PC-9 (cell line): ENCODE measurements around the gene DDX52. TPM values are rescaled to one million over a fixed set of nuclear protein-coding genes. Genes with fewer than 3 reads are reported as not detected.

Experiments
- Bru-seq: library from RNA; stranded (reverse); fragments of 400-500 nt; gene quantifications from one replicate; lab custom pipeline; 2021; lab: Mats Ljungman, UMichigan
- BruChase-seq, 2 experiments: library from RNA; stranded (reverse); fragments of 400-500 nt; gene quantifications; one replicate each; lab custom pipeline; 2021; lab: Mats Ljungman, UMichigan
- BruUV-seq: library from RNA; stranded (reverse); fragments of 400-500 nt; replicated peaks from 2 replicates; lab custom pipeline; 2021; lab: Mats Ljungman, UMichigan
- CTCF ChIA-PET: fragments of 300-600 bp; sonication (Branson Sonifier 250); formaldehyde crosslinking; loops from one replicate; lab custom pipeline; 2022; ENCODE audit warnings: antibody characterized with exemption; lab: Charles Lee
- POLR2A ChIA-PET: fragments of 300-600 bp; sonication (Branson Sonifier 250); formaldehyde crosslinking; loops from one replicate; lab custom pipeline; 2022; ENCODE audit warnings: antibody characterized with exemption; ENCODE audit not compliant: unreplicated experiment; lab: Charles Lee
- DNase-seq, 2 experiments: peaks; one replicate each; pipeline versions ENCODE4 v3.0.0 to v3.0.0-alpha.2; 2015 to 2022; ENCODE audit warnings: mixed read lengths in 1 of 2
- H2AFZ ChIP-seq: fragments of 200-600 bp; sonication (generic); 2 replicates; pipeline ENCODE4 v1.8.1; 2017; ENCODE audit warnings: antibody characterized with exemption
- H3F3A ChIP-seq: fragments of 200-600 bp; sonication (generic); 2 replicates; pipeline ENCODE4 v1.8.1; 2017; ENCODE audit warnings: antibody characterized with exemption, mild to moderate bottlenecking, low read depth; ENCODE audit not compliant: insufficient read depth
- H3K27ac ChIP-seq: fragments of 200-600 bp; sonication (generic); 2 replicates; pipeline ENCODE4 v1.6.1; 2016; ENCODE audit warnings: mixed run types
- H3K27me3 ChIP-seq: fragments of 200-600 bp; sonication (generic); 2 replicates; pipeline ENCODE4 v1.6.1; 2016; ENCODE audit warnings: low read depth, mixed run types; ENCODE audit not compliant: insufficient read depth
- H3K36me3 ChIP-seq: fragments of 200-600 bp; sonication (generic); 2 replicates; pipeline ENCODE4 v1.6.1; 2016; ENCODE audit warnings: low read depth, mixed run types
- H3K4me1 ChIP-seq: fragments of 200-600 bp; sonication (generic); replicated peaks from 2 replicates; pipeline ENCODE4 v1.6.1; 2016; ENCODE audit warnings: mixed run types; ENCODE audit not compliant: insufficient read depth
- H3K4me2 ChIP-seq: fragments of 200-600 bp; sonication (generic); 2 replicates; pipeline ENCODE4 v1.6.1; 2017; ENCODE audit warnings: mixed run types
- H3K4me3 ChIP-seq: fragments of 200-600 bp; sonication (generic); 2 replicates; pipeline ENCODE4 v1.6.1; 2016; ENCODE audit warnings: mixed run types
- H3K79me2 ChIP-seq: fragments of 200-600 bp; sonication (generic); 2 replicates; pipeline ENCODE4 v1.6.1; 2017; ENCODE audit warnings: low read depth, mixed run types
- H3K9me2 ChIP-seq: fragments of 200-600 bp; sonication (generic); 2 replicates; pipeline ENCODE4 v1.8.1; 2017; ENCODE audit warnings: mild to moderate bottlenecking; ENCODE audit not compliant: insufficient read depth
- H3K9me3 ChIP-seq: fragments of 200-600 bp; sonication (generic); 2 replicates; pipeline ENCODE4 v1.8.1; 2016; ENCODE audit warnings: low read depth; ENCODE audit not compliant: insufficient read depth
- H4K20me1 ChIP-seq: fragments of 200-600 bp; sonication (generic); 2 replicates; pipeline ENCODE4 v1.8.1; 2017; ENCODE audit not compliant: insufficient read depth
- EZH2 ChIP-seq: fragments of 200-600 bp; sonication (generic); IDR thresholded peaks from 2 replicates; pipeline ENCODE4 v1.8.0; 2017; ENCODE audit warnings: antibody characterized with exemption, low read depth
- intact Hi-C: fragments of 100-400 bp; cut with micrococcal nuclease; formaldehyde crosslinking; loops from one replicate; pipeline ENCODE4 v1.10.0; 2022; ENCODE audit not compliant: unreplicated experiment
- long read RNA-seq: library from polyadenylated mRNA; stranded (forward); transcript quantifications from one replicate; pipeline ENCODE4 v2.0.0, GENCODE V29; 2022
- total RNA-seq: library from RNA; stranded (reverse); gene quantifications from 2 replicates; pipeline ENCODE4 v1.2.3, GENCODE V29; 2021
- TF ChIP-seq, protein P1 (sequence below): fragments of 200-600 bp; sonication (generic); conservative IDR thresholded peaks from 2 replicates; pipeline ENCODE4 v1.6.1; 2017; ENCODE audit warnings: mixed run types, antibody characterized with exemption, mild to moderate bottlenecking, moderate library complexity

DDX52 gene, protein sequence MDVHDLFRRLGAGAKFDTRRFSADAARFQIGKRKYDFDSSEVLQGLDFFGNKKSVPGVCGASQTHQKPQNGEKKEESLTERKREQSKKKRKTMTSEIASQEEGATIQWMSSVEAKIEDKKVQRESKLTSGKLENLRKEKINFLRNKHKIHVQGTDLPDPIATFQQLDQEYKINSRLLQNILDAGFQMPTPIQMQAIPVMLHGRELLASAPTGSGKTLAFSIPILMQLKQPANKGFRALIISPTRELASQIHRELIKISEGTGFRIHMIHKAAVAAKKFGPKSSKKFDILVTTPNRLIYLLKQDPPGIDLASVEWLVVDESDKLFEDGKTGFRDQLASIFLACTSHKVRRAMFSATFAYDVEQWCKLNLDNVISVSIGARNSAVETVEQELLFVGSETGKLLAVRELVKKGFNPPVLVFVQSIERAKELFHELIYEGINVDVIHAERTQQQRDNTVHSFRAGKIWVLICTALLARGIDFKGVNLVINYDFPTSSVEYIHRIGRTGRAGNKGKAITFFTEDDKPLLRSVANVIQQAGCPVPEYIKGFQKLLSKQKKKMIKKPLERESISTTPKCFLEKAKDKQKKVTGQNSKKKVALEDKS
- total RNA-seq (23.5 and 31.8 TPM in 2 replicates), Bru-seq, nascent RNA (percentile 84 among the genes with signal in this experiment), BruChase-seq, experiment 1, labeled RNA remaining after a 2-hour chase (percentile 86 among the genes with signal in this experiment), BruChase-seq, experiment 2, labeled RNA remaining after a 6-hour chase (percentile 87 among the genes with signal in this experiment)
- long read RNA-seq, full-length matches to known transcripts = 62 of 98 reads
- long read RNA-seq, partial matches to known transcripts = 31 of 98 reads
- long read RNA-seq, other reads (novel, unspliced or antisense) = 5 of 98 reads

DNA sequence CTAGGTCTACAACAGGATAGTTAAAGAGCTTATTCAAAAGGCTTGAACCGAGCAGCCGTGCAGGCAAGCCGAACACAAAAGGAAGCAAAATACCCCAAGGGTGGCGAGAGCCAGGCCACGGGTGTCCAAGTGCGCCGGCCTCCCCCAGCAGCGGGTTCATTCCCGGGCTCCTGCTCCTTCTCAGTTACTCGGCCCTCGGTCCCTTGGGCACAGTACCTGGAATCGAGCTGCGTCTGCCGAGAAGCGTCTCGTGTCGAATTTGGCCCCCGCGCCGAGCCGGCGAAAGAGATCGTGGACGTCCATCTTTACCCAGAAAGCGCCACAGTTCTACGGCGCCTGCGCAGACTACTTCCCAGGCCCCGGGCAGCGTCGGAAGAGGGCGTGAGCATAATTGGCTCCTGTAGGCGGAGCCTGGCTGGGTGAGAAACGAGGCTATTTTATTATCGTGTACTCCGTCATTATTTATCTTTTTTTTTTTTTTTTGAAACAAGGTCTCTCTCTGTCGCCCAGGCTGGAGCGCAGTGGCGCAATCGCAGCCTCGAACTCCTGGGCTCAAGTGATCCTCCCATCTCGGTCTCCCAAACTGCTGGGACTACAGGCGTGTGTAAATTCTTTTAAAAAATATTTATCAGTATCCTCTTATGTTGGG is at the start of gene DDX52:
Gene DDX52, minus strand, starts transcription at position 329 of the 649 bp plus-strand sequence. Its CDS starts 26 bp downstream, at position 303.
- H3K36me3 ChIP-seq = peaks cover 10% of the 10 kb centered on the region; the same call in 1 of the 2 replicates
- H3K4me1 ChIP-seq = peaks cover 16% of the 10 kb centered on the region
- no peaks in the 10 kb centered on the region for H3F3A ChIP-seq
- H2AFZ ChIP-seq = peak within 1 kb of the TSS; percentile 93
- ChIA-PET POLR2A (interaction anchor here (0.6 kb wide), 2 partner anchors 57 to 153 kb away, joined by 3 to 4 read pairs; no protein-coding TSS in a partner anchor), CTCF (no interaction called here)
- peak within 1 kb of the TSS; percentile 49 for H3K27ac ChIP-seq
- TF ChIP-seq, protein P1, sequence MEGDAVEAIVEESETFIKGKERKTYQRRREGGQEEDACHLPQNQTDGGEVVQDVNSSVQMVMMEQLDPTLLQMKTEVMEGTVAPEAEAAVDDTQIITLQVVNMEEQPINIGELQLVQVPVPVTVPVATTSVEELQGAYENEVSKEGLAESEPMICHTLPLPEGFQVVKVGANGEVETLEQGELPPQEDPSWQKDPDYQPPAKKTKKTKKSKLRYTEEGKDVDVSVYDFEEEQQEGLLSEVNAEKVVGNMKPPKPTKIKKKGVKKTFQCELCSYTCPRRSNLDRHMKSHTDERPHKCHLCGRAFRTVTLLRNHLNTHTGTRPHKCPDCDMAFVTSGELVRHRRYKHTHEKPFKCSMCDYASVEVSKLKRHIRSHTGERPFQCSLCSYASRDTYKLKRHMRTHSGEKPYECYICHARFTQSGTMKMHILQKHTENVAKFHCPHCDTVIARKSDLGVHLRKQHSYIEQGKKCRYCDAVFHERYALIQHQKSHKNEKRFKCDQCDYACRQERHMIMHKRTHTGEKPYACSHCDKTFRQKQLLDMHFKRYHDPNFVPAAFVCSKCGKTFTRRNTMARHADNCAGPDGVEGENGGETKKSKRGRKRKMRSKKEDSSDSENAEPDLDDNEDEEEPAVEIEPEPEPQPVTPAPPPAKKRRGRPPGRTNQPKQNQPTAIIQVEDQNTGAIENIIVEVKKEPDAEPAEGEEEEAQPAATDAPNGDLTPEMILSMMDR = no peak
- TF ChIP-seq EZH2 = no peak
- no TSS peak for BruUV-seq
- intact Hi-C loops = loop anchor here (2.0 kb wide), 1 partner anchor 128 kb away; no protein-coding TSS in a partner anchor
- peak within 1 kb of the TSS; percentile 79 for H3K4me3 ChIP-seq
- H3K27me3 ChIP-seq = no peaks in the 10 kb centered on the region
- 0 out of 2 replicates have a peak, but pooled peaks cover 4% of the 10 kb centered on the region for H4K20me1 ChIP-seq
- peak; percentile 84 to 85 for DNase-seq
- H3K4me2 ChIP-seq = peak within 1 kb of the TSS; percentile 90
- H3K79me2 ChIP-seq = peaks cover 34% of the 10 kb centered on the region
- H3K9me3 ChIP-seq = no peaks in the 10 kb centered on the region
- no peaks in the 10 kb centered on the region for H3K9me2 ChIP-seq

DNA sequence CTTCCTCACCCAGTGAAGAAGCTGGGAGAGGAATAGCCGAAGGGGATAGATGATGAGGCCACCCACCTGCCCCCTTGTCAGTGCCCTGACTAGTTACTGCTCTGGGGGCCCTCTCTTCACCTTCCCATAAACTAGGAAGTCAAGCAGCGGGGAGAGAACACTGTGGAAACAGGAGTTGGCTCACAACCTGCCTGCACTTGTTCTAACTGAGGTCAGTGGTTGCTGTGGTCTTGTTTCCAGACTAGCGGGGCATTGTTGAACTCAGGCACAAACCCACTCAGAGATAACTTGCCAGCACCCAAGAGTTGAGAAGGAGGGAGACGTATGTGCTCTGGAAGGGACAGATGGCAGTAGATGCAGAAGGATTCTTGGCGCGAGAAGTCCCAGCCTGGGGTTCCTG is 48.6 kb upstream of the DDX52 start:
- POLR2A ChIA-PET = no interaction called here
- BruUV-seq = no TSS peak
- no peaks in the 10 kb centered on the region for H3K4me1 ChIP-seq

More for the DNA sequence above, 48.6 kb upstream of the DDX52 start:
- H4K20me1 ChIP-seq = no peaks in the 10 kb centered on the region
- no peaks in the 10 kb centered on the region for H3K9me3 ChIP-seq
- H3K27me3 ChIP-seq = no peaks in the 10 kb centered on the region
- H2AFZ ChIP-seq = no peak overlapping the region
- TF ChIP-seq, protein P1 = no peak
- TF ChIP-seq EZH2 = no peak
- H3K79me2 ChIP-seq = no peaks in the 10 kb centered on the region
- no peak overlapping the region for H3K27ac ChIP-seq
- no peaks in the 10 kb centered on the region for H3F3A ChIP-seq
- no peak overlapping the region for H3K4me3 ChIP-seq
- no peaks in the 10 kb centered on the region for H3K36me3 ChIP-seq
- H3K4me2 ChIP-seq = no peak overlapping the region
- CTCF ChIA-PET = no interaction called here
- intact Hi-C loops = no loop called here
- DNase-seq = no peak
- H3K9me2 ChIP-seq = no peaks in the 10 kb centered on the region
